Adrenal gland (tissue), 5 donors: ENCODE data around the gene MGST2.

Experiments
- CTCF ChIP-seq, 6 experiments: fragments of 450-650 bp in 4 of 6; fragments of 200-600 bp in 2 of 6; sonication (generic) in 1 of 6; IDR thresholded peaks; 1 replicate in 5 of 6; 2 replicates in 1 of 6; pipeline versions ENCODE4 v1.5.1 to v1.8.0; 2016 to 2021; ENCODE audit warnings: antibody characterized with exemption in 6 of 6, mild to moderate bottlenecking in 2 of 6, moderate library complexity in 1 of 6
- POLR2A ChIP-seq, 2 donors: fragments of 450-650 bp; IDR thresholded peaks; one replicate each; pipeline ENCODE4 v1.6.1; 2017; ENCODE audit warnings: antibody characterized with exemption in 2 of 2, mild to moderate bottlenecking in 2 of 2, moderate library complexity in 1 of 2
- donor health status: DM: no; HTN: no; CAD: no.

GRCh38 chr4:139665690-139666529, at the start of gene MGST2:
- TF ChIP-seq POLR2A (IDR thresholded peaks at IDR 0.05) (peak in 1 of 2 donors; percentile 85), CTCF (IDR thresholded peaks at IDR 0.05) (peak in 1 of 6 experiments; percentile 16)
